HEK293T (cell line): ENCODE results near the gene KNSTRN.

ENCODE experiments used
- ARNT ChIP-seq: fragments of 450-650 bp; IDR thresholded peaks from 2 replicates; pipeline ENCODE4 v1.6.1; 2017; ENCODE audit warnings: mild to moderate bottlenecking
- BHLHE40 ChIP-seq: fragments of 450-650 bp; IDR thresholded peaks from 2 replicates; pipeline ENCODE4 v1.6.1; 2016; ENCODE audit warnings: mild to moderate bottlenecking, moderate library complexity, borderline replicate concordance
- FOXA1 ChIP-seq: fragments of 450-650 bp; IDR thresholded peaks from 2 replicates; pipeline ENCODE4 v1.6.1; 2016; ENCODE audit warnings: mild to moderate bottlenecking
- FOXK2 ChIP-seq: fragments of 450-650 bp; IDR thresholded peaks from 2 replicates; pipeline ENCODE4 v1.6.1; 2016; ENCODE audit warnings: mild to moderate bottlenecking
- FOXM1 ChIP-seq: fragments of 450-650 bp; IDR thresholded peaks from 2 replicates; pipeline ENCODE4 v1.6.1; 2017; ENCODE audit warnings: mild to moderate bottlenecking, borderline replicate concordance
- LEF1 ChIP-seq: fragments of 450-650 bp; IDR thresholded peaks from 2 replicates; pipeline ENCODE4 v1.6.1; 2017; ENCODE audit warnings: mild to moderate bottlenecking, borderline replicate concordance
- NFRKB ChIP-seq: fragments of 450-650 bp; IDR thresholded peaks from 2 replicates; pipeline ENCODE4 v1.6.1; 2016; ENCODE audit warnings: mild to moderate bottlenecking, moderate library complexity
- SP1 ChIP-seq: fragments of 450-650 bp; IDR thresholded peaks from 2 replicates; pipeline ENCODE4 v1.6.1; 2017
- SUZ12 ChIP-seq: fragments of 450-650 bp; IDR thresholded peaks from 2 replicates; pipeline ENCODE4 v1.6.1; 2016; ENCODE audit warnings: mild to moderate bottlenecking
- TARDBP ChIP-seq: fragments of 450-650 bp; IDR thresholded peaks from 2 replicates; pipeline ENCODE4 v1.6.1; 2016
- TF ChIP-seq, protein P1 (sequence below): fragments of 450-650 bp; IDR thresholded peaks from 2 replicates; pipeline ENCODE4 v1.6.1; 2016

DNA sequence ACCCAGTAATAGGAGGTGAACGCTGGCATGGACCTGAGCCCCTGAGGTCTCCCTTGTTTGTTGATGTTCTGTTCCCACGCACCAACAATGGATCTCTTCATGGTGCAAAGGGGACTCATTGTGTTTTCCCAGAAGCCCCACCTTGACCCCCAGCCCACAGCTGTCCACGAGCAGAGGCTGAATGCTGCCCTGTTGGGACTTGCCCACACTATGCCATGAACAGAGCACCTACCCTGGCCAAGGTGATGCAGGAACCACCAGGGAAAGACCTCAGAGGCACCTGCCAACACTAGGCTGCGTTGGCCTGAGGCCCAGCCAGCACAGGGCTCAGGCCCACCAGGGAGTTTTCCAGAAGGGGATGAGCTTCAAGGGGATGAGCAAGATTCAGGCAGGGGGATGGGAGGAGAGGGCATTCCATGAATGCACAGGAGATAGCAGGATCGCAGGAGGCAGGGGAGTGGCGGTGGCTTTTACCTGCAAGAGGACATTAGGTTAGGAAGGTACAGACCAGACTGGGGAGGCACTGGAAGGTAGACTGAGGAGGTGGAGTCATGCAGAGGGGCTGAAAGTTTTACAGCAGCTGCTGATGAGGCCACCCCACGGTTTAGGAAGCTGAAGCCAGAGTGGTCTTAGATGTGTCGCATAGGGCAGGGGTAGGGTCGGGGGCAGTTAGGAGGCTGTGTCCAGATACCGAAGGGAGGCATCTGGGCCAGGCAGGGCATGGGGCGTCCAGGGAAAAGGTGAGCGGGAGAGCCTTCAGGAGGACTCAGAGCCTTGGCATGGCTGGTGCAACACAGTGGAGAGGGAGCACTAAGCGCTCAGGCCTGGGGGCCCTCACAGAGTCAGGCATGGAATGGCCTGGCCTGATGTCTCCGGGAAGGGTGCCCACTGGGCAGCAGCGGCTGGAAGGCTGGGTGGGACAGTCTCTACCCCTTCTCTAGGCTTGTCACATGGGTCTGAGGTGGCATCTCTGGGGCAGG lies 35.7 kb upstream of the KNSTRN start:
- TF ChIP-seq SP1, result no peak
- no peak for TF ChIP-seq NFRKB
- no peak for TF ChIP-seq TARDBP
- TF ChIP-seq ARNT, result no peak
- no peak for TF ChIP-seq BHLHE40
- TF ChIP-seq, protein P1, sequence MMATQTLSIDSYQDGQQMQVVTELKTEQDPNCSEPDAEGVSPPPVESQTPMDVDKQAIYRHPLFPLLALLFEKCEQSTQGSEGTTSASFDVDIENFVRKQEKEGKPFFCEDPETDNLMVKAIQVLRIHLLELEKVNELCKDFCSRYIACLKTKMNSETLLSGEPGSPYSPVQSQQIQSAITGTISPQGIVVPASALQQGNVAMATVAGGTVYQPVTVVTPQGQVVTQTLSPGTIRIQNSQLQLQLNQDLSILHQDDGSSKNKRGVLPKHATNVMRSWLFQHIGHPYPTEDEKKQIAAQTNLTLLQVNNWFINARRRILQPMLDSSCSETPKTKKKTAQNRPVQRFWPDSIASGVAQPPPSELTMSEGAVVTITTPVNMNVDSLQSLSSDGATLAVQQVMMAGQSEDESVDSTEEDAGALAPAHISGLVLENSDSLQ, result no peak
- no peak for TF ChIP-seq FOXM1
- no peak for TF ChIP-seq LEF1
- no peak for TF ChIP-seq FOXA1
- no peak for TF ChIP-seq SUZ12
- TF ChIP-seq FOXK2, result no peak
